ENCODE data around the gene GRK1.
"Not testable (repeated sequence)": the region's sequence is repeated elsewhere in the genome, so short reads cannot be mapped to it uniquely, and the experiment has no call there.

GRK1 gene

GRCh38 chr13:113743366-113744195 is 76.6 kb downstream of the GRK1 start:
- no peak for DNase-seq (ENCODE audit: low read depth)

GRCh38 chr13:113744197-113745000 is 77.4 kb downstream of the GRK1 start:
- no peak for DNase-seq (ENCODE audit: low read depth)

- no peak for DNase-seq (ENCODE audit: low read depth)
Observed at GRCh38 chr13:113745059-113745458, 78.0 kb downstream of the GRK1 start.

- DNase-seq (ENCODE audit: low read depth): not testable (repeated sequence)
Observed at GRCh38 chr13:113745500-113746142, 78.6 kb downstream of the GRK1 start.

DNA sequence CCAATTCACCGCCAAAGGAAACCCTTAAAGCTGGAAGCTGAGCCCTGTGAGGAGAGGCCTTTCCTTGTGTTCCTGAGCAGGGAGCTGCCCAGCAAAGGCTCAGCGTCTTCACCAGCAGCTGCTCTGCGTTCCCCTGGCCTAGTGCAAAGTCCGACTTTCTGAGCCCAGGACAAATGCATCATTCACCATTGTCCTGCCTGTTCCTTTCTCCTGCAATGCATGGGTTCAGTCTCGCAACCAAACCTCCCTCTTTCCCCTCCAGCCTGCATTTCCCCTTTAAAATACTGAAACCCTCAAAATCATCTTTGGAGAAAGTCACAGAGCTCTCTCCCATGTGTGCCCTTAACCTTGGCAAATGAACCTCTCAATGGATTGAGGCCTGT is 79.1 kb downstream of the GRK1 start:
- DNase-seq (ENCODE audit: low read depth): no peak

- no peak for DNase-seq (ENCODE audit: low read depth)
Observed at GRCh38 chr13:113746671-113747070, 79.7 kb downstream of the GRK1 start.

DNA sequence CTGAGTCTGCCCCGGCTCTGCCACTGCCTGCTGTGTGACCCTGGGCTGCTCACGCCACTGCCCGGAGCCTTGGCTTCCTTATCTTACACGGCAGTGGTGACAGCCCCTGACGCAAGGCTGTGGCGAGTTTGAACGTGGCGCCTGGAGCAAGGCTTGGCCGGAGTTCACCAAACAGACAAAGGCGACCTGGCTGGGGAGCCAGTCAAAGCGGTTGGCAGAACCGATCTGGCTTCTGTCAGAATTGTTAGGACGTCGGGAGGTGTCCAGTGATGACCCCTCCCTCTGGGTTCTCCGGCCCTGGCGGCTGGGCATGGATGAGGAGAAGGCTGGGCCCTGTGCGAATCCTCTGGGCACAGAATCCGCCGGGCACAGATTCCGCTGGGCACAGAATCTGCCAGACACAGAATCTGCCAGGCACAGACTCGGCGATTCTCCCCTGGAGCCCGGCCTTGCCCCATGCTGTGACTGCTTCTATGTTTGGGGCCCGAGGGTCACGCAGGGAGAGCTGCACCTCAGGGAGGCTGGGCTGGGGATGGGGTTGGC is 80.3 kb downstream of the GRK1 start:
- DNase-seq (ENCODE audit: low read depth): no peak

- no peak for DNase-seq (ENCODE audit: low read depth)
Observed at GRCh38 chr13:113748101-113748861, 81.3 kb downstream of the GRK1 start.

DNA sequence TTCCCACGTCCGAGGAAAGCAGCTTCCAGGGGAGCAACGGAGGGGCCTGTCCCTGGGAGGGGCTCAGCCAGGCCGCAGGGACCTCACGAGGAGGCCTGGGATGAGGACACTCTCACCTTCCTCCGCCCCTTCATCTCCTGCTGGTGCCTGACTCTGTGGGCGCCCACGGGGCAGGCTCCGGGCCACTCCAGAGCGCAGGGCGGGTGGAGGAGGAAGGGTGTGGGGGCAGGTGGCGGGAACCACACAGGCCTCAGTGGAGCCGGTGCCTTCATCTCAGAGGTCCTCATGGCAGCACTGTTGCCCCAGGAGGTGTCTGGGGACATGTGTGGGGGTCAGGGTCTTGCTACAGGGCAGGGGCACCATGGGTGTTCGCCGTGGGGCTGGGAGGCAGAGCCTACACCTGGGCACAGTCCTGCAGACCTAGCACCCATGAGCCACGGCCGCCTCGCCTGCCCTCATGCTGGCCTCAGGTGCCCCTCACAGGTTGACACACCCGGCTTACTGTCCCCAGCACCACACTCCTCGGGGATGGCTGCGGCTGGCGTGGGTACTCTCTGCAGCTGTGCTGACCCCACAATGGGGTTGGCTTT is 81.9 kb downstream of the GRK1 start:
- no peak for DNase-seq (ENCODE audit: low read depth)

- DNase-seq (ENCODE audit: low read depth): no peak
Observed at GRCh38 chr13:113749507-113749906, 82.5 kb downstream of the GRK1 start.

DNA sequence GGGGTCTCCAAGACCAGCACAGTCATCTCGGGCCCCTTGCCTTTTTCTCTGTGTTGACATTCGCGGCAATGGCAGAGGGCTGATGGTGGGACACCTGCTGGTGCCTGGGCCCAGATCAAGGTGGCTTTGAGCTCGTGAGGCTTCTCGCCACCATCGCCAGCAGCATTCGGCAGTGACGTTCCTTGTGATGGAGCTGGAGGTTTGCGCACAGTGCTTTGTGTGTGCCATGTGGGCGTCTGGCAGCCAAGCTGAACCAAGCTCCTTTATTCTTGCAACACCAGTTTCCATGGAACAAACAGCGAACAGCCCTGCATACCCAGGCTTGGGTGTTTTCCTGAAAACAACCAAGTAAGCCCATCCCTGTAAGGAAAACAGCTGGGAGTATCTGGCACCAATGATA is 82.9 kb downstream of the GRK1 start:
- no peak for DNase-seq (ENCODE audit: low read depth)

DNA sequence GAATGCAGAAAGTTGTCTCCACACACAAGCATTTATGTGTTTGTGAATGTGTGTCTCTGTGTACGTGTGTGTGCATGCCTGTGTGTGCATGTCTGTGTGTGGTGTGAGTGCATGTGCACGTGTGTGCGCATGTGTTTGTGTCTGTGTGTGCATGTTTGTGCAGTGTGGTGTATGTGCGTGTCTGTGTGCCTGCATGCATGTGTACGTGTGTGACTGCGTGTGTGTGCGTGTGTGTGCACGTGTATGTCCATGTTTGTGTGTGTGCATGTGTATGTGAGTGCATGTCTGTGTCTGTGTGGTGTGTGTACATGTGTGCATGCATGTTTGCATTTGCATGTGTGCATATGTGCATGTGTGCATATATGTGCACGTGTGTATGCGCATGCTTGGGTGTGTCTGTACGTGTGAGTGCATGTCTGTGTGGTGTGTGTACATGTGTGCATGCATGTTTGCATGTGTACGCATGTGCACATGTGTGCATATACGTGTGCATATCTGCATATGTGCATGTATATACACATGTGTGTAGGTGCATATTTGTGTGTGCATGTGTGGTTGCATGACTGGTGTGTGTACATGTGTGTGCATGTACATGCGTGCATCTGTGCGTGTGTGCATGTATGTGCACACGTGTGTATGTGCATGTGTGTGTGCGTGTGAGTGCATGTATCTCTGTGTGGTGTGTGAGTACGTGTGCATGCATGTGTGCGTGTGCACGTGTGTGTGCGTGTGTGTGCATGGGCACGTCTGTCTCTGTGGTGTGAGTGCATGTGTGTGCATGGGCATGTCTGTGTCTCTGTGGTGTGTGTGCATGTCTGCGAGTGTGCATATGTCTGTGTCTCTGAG is 83.8 kb downstream of the GRK1 start:
- no peak for DNase-seq (ENCODE audit: low read depth)

DNA sequence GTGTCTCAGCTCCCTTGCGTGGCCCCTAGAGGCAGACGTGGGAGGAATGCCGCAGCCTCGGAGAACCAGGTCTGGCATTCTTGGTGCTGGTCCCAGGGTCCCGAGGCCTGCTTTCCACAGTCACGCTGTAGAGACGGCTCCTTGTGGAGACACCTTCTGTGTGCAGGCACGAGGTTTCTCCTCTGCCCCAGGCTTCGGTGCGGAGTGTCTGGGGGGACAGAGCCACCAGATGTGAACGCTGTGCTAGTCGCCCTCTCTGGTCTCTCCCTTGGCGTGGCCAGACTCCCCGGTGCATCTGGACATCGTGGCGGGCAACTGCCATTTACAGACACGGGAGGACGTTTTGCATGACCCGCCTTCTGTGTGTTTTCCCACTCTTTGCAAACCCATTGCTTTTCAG is 84.5 kb downstream of the GRK1 start:
- no peak for DNase-seq (ENCODE audit: low read depth)

DNA sequence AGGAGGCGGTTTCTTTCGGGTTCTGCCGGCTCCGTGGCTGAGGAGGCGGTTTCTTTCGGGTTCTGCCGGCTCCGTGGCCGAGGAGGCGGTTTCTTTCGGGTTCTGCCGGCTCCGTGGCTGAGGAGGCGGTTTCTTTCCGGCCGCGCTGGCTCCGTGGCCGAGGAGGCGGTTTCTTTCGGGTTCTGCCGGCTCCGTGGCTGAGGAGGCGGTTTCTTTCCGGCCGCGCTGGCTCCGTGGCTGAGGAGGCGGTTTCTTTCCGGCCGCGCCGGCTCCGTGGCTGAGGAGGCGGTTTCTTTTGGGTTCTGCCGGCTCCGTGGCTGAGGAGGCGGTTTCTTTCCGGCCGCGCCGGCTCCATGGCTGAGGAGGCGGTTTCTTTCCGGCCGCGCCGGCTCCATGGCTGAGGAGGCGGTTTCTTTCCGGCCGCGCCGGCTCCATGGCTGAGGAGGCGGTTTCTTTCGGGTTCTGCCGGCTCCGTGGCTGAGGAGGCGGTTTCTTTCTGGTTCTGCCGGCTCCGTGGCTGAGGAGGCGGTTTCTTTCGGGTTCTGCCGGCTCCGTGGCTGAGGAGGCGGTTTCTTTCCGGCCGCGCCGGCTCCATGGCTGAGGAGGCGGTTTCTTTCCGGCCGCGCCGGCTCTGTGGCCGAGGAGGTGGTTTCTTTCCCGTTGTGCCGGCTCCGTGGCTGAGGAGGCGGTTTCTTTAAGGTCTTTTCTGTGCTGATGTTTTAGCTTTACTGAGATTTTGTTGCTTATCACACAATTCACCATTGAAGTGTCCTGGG is 85.4 kb downstream of the GRK1 start:
- DNase-seq (ENCODE audit: low read depth): not testable (repeated sequence)

GRCh38 chr13:113753171-113753570 is 86.2 kb downstream of the GRK1 start:
- no peak for DNase-seq (ENCODE audit: low read depth)

DNA sequence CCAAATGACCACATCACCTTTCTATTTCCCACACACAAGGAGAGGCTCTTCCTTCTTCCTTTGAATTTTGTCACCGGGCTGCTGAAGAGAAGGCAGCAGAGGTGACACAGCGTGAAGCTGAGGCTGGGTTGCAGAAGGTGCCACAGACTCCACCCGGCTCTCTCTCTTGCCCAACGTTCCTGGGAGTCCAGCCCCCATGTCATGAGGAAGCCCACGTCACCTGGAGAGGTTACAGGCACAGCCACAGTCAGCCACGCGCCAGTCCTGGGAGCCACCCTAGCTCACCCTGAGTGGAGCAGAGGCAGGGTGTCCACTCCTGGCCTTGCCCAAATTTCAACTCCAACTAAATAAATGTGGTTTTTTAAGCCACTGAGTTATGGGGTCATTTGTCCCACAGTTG is 87.2 kb downstream of the GRK1 start:
- no peak for DNase-seq (ENCODE audit: low read depth)

- DNase-seq (ENCODE audit: low read depth): no peak
Observed at GRCh38 chr13:113754691-113755090, 87.7 kb downstream of the GRK1 start.

DNA sequence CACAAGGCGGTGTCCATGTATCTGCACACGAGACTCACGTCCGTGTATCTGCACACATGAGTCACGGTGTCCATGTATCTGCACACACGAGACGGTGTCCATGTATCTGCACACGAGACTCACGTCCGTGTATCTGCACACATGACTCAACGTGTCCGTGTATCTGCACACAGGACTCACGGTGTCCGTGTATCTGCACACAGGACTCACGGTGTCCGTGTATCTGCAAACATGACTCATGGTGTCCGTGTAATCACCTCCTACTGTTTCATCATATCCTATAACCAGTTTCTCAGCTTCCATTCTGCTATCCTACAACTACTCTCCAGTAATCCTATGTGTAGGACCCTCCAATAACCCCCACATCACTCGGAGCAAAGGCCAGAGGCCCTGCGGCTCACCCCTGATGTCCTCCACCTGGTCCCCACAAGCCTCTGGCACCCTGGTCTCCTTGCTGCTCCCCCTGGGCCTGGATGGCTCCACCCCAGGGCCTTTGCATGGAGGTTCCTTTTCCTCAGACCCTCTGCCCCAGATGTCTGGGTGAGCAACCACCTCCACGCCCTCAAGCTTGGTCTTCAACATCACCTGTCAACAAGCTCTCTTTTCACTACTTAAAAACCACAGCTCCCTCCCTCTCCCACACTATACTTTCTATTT is 89.5 kb downstream of the GRK1 start:
- no peak for DNase-seq (ENCODE audit: low read depth)

All from HS-5 (cell line).